ENCODE measurements around the gene CDK2AP2.

DNA sequence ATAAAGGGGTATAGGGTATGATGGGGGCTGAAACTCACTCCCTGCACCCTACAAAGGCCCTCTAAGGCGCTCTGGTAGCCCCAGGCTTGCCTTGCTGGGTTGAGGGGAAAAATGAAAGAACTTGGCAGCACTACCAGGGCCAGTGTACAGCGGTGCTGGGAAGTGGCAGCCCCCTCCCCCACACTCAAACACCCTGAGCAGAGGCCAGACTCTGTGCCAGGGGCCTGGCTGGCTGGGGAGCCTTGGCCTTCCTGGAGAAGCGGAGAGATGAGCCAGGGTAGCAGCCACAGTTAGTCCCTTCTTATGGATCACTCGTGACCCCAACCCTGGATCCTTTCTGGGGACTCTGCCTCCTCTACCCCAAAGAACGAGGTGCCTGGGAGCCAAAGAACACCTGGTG, 41.6 kb downstream of the CDK2AP2 start:
- TF ChIP-seq, protein P1, sequence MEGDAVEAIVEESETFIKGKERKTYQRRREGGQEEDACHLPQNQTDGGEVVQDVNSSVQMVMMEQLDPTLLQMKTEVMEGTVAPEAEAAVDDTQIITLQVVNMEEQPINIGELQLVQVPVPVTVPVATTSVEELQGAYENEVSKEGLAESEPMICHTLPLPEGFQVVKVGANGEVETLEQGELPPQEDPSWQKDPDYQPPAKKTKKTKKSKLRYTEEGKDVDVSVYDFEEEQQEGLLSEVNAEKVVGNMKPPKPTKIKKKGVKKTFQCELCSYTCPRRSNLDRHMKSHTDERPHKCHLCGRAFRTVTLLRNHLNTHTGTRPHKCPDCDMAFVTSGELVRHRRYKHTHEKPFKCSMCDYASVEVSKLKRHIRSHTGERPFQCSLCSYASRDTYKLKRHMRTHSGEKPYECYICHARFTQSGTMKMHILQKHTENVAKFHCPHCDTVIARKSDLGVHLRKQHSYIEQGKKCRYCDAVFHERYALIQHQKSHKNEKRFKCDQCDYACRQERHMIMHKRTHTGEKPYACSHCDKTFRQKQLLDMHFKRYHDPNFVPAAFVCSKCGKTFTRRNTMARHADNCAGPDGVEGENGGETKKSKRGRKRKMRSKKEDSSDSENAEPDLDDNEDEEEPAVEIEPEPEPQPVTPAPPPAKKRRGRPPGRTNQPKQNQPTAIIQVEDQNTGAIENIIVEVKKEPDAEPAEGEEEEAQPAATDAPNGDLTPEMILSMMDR (IDR thresholded peaks at IDR 0.05): no peak
- TF ChIP-seq POLR2A (IDR thresholded peaks at IDR 0.05): no peak
